Esophagus muscularis mucosa (tissue), 4 donors: ENCODE data around the gene PKHD1. TPM values are rescaled to one million over a fixed set of nuclear protein-coding genes. Genes with fewer than 3 reads are reported as not detected.

Experiments
- DNase-seq: peaks from one replicate; pipeline ENCODE4 v3.0.0-alpha.2; 2017; ENCODE audit errors: extremely low spot score
- H3K27ac ChIP-seq, 4 donors: fragments of 200-600 bp; sonication (generic); replicated peaks in 1 of 4; 1 replicate in 3 of 4; 2 replicates in 1 of 4; pipeline ENCODE4 v1.5.1; 2016 to 2019; ENCODE audit warnings: mild to moderate bottlenecking in 1 of 4
- H3K27me3 ChIP-seq, 4 donors: fragments of 200-600 bp; sonication (generic); one replicate each; pipeline versions ENCODE4 v1.5.1 to v1.6.0; 2016 to 2019
- H3K36me3 ChIP-seq, 4 donors: fragments of 200-600 bp; sonication (generic); one replicate each; pipeline ENCODE4 v1.5.1; 2016 to 2019
- H3K4me1 ChIP-seq, 4 donors: fragments of 200-600 bp; sonication (generic); one replicate each; pipeline ENCODE4 v1.5.1; 2016 to 2019
- H3K4me3 ChIP-seq, 4 donors: fragments of 200-600 bp; sonication (generic); 1 replicate in 2 of 4; 2 replicates in 2 of 4; pipeline ENCODE4 v1.5.1; 2016 to 2019; ENCODE audit warnings: mild to moderate bottlenecking in 4 of 4, moderate library complexity in 1 of 4
- H3K9me3 ChIP-seq, 4 donors: fragments of 200-600 bp; sonication (generic); 1 replicate in 3 of 4; 2 replicates in 1 of 4; pipeline ENCODE4 v1.5.1; 2016 to 2019
- CTCF ChIP-seq, 3 experiments: fragments of 200-600 bp in 2 of 3; fragments of 450-650 bp in 1 of 3; sonication (generic) in 2 of 3; IDR thresholded peaks; one replicate each; pipeline ENCODE4 v1.5.1; 2017 to 2019; ENCODE audit warnings: antibody characterized with exemption in 3 of 3, mild to moderate bottlenecking in 2 of 3, moderate library complexity in 1 of 3
- EP300 ChIP-seq: sonication (generic); formaldehyde crosslinking; IDR thresholded peaks from one replicate; pipeline ENCODE4 v1.6.1; 2017; ENCODE audit warnings: antibody characterized with exemption
- POLR2A ChIP-seq: fragments of 450-650 bp; IDR thresholded peaks from one replicate; pipeline ENCODE4 v1.6.1; 2017; ENCODE audit warnings: antibody characterized with exemption, moderate library complexity, mild to moderate bottlenecking, low read depth
- POLR2AphosphoS5 ChIP-seq, 2 donors: sonication (generic); formaldehyde crosslinking; IDR thresholded peaks; one replicate each; pipeline ENCODE4 v1.6.1; 2017; ENCODE audit warnings: antibody characterized with exemption in 2 of 2
- WGBS: methylation state at CpG from one replicate; pipeline ENCODE4 v1.1.5; 2018; 5-methylcytosine and 5-hydroxymethylcytosine counted together
- intact Hi-C: fragments of 100-400 bp; cut with DNase I; formaldehyde crosslinking; loops from one replicate; pipeline ENCODE4 v1.15.1; 2023
- total RNA-seq, 4 donors: library from RNA; depleted of rRNA; stranded (reverse); fragments of >200 nt; gene quantifications; one replicate each; pipeline versions ENCODE4 v1.1.0 to v1.2.1, GENCODE V29; 2016

The PKHD1 gene
- total RNA-seq, 4 donors from 2014 or later = under 0.01 TPM; not detected in 3

GRCh38 chr6:52125572-52125971, 38.2 kb upstream of the PKHD1 start:
- Histone ChIP-seq H3K9me3 (no peaks in the 10 kb centered on the region), H3K36me3 (no peaks in the 10 kb centered on the region), H3K4me3 (no peak overlapping the region), H3K27ac (no peak overlapping the region), H3K27me3 (no peaks in the 10 kb centered on the region), H3K4me1 (peaks cover 0 to 4% (median 0%) of the 10 kb centered on the region in 4 donors)
- intact Hi-C loops = no loop called here
- 72% methylated on average over 1 of the region's 1 CpG for WGBS
- peak; percentile 12 for DNase-seq
- TF ChIP-seq POLR2AphosphoS5 (IDR thresholded peaks at IDR 0.05) (no peak), EP300 (no peak), POLR2A (no peak), CTCF (IDR thresholded peaks at IDR 0.05) (no peak)

- intact Hi-C loops = no loop called here
- H3K27me3 ChIP-seq = no peaks in the 10 kb centered on the region
- no peak overlapping the region for H3K4me3 ChIP-seq
- no peaks in the 10 kb centered on the region for H3K9me3 ChIP-seq
- peak; percentile 55 for DNase-seq
- H3K36me3 ChIP-seq = no peaks in the 10 kb centered on the region
- 82% methylated on average over 3 of the region's 3 CpGs for WGBS
- no peak for TF ChIP-seq POLR2AphosphoS5 (IDR thresholded peaks at IDR 0.05)
- no peak overlapping the region for H3K27ac ChIP-seq
- peaks cover 0 to under 1% (median 0%) of the 10 kb centered on the region in 4 donors for H3K4me1 ChIP-seq
Measured at GRCh38 chr6:52125139-52125538, 37.7 kb upstream of the PKHD1 start.

- TF ChIP-seq CTCF (IDR thresholded peaks at IDR 0.05) (no peak), EP300 (no peak), POLR2AphosphoS5 (IDR thresholded peaks at IDR 0.05) (no peak), POLR2A (no peak)
- 97% methylated on average over 3 of the region's 3 CpGs for WGBS
- intact Hi-C loops = no loop called here
Measured at GRCh38 chr6:52124126-52125121, 37.0 kb upstream of the PKHD1 start.

GRCh38 chr6:52123251-52123650, 35.8 kb upstream of the PKHD1 start:
- DNase-seq = no peak
- 83% methylated on average over 1 of the region's 1 CpG for WGBS
- Histone ChIP-seq H3K27me3 (no peaks in the 10 kb centered on the region), H3K9me3 (peaks cover 0 to 10% (median 0%) of the 10 kb centered on the region in 4 donors), H3K4me1 (no peaks in the 10 kb centered on the region), H3K27ac (no peak overlapping the region), H3K4me3 (no peak overlapping the region), H3K36me3 (no peaks in the 10 kb centered on the region)
- intact Hi-C loops = no loop called here
- TF ChIP-seq POLR2AphosphoS5 (IDR thresholded peaks at IDR 0.05) (no peak), POLR2A (no peak), EP300 (no peak), CTCF (IDR thresholded peaks at IDR 0.05) (no peak)

More at GRCh38 chr6:52124126-52125121, 37.0 kb upstream of the PKHD1 start:
- Histone ChIP-seq H3K36me3 (no peaks in the 10 kb centered on the region), H3K27me3 (no peaks in the 10 kb centered on the region), H3K4me3 (no peak overlapping the region), H3K9me3 (peaks cover 0 to 4% (median 0%) of the 10 kb centered on the region in 4 donors), H3K4me1 (no peaks in the 10 kb centered on the region), H3K27ac (no peak overlapping the region)
- peak; percentile 31 for DNase-seq

GRCh38 chr6:52117352-52117751, 29.9 kb upstream of the PKHD1 start:
- Histone ChIP-seq H3K27me3 (no peaks in the 10 kb centered on the region), H3K9me3 (peaks cover 0 to 10% (median 0%) of the 10 kb centered on the region in 4 donors), H3K4me1 (no peaks in the 10 kb centered on the region), H3K4me3 (no peak overlapping the region), H3K27ac (no peak overlapping the region), H3K36me3 (no peaks in the 10 kb centered on the region)
- peak; percentile 91 for DNase-seq
- intact Hi-C loops = no loop called here
- 92% methylated on average over 1 of the region's 1 CpG for WGBS
- TF ChIP-seq CTCF (IDR thresholded peaks at IDR 0.05) (no peak), EP300 (no peak), POLR2A (no peak), POLR2AphosphoS5 (IDR thresholded peaks at IDR 0.05) (no peak)
